ENCODE results near the gene SCFD2. TPM values are rescaled to one million over a fixed set of nuclear protein-coding genes. Genes with fewer than 3 reads are reported as not detected.
A peak's percentile ranks its signal among the peaks of the same experiment; 100 is the strongest.

SCFD2 gene
- total and polyA plus RNA-seq, 10 of the 15 experiments (the other 5 are each of a cell fraction or from before 2014, with no cell fraction given): 4.8 to 37.6 (median 24.9) TPM

- no peak for TF ChIP-seq HSF1 (IDR thresholded peaks at IDR 0.05; ENCODE audit: low read depth, low read length)
- TF ChIP-seq, protein P1, sequence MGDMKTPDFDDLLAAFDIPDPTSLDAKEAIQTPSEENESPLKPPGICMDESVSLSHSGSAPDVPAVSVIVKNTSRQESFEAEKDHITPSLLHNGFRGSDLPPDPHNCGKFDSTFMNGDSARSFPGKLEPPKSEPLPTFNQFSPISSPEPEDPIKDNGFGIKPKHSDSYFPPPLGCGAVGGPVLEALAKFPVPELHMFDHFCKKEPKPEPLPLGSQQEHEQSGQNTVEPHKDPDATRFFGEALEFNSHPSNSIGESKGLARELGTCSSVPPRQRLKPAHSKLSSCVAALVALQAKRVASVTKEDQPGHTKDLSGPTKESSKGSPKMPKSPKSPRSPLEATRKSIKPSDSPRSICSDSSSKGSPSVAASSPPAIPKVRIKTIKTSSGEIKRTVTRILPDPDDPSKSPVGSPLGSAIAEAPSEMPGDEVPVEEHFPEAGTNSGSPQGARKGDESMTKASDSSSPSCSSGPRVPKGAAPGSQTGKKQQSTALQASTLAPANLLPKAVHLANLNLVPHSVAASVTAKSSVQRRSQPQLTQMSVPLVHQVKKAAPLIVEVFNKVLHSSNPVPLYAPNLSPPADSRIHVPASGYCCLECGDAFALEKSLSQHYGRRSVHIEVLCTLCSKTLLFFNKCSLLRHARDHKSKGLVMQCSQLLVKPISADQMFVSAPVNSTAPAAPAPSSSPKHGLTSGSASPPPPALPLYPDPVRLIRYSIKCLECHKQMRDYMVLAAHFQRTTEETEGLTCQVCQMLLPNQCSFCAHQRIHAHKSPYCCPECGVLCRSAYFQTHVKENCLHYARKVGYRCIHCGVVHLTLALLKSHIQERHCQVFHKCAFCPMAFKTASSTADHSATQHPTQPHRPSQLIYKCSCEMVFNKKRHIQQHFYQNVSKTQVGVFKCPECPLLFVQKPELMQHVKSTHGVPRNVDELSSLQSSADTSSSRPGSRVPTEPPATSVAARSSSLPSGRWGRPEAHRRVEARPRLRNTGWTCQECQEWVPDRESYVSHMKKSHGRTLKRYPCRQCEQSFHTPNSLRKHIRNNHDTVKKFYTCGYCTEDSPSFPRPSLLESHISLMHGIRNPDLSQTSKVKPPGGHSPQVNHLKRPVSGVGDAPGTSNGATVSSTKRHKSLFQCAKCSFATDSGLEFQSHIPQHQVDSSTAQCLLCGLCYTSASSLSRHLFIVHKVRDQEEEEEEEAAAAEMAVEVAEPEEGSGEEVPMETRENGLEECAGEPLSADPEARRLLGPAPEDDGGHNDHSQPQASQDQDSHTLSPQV (IDR thresholded peaks at IDR 0.05): no peak
Observed at GRCh38 chr4:53313510-53313909, 52.4 kb downstream of the SCFD2 start (continued).

DNA sequence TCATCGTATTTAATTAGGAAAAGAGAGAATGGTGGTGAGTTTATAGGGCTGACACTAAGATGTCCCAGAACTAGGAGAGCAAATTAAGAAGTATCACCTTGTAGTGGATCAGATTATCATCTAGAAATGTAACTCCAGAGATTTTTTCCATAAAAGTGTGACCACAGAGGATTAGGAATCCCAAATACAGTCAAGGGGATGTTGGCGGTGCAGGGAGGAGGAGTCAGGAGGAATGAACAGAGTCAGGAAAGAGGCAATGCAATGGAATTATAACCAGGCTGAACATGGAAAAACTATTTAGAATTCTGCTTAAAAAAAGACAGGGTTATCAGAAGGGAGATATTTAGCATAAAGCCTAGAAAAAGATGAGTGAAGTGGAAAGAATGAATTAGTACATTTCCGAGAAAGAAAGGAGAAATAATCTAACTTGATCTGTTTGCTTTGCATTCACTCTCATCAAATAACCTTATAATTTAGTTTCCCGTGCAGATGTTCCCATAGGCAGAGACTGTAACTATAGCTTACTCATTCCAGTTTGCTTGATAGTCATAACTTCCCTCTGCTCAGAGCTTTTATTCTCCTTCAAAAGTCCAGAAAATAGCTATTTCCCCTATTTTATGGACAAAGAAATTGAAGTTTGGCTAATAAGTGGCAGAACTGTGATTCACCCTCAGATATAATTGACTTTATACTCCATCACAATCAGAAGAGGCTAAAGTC, 56.4 kb downstream of the SCFD2 start:
- TF ChIP-seq, protein P2, sequence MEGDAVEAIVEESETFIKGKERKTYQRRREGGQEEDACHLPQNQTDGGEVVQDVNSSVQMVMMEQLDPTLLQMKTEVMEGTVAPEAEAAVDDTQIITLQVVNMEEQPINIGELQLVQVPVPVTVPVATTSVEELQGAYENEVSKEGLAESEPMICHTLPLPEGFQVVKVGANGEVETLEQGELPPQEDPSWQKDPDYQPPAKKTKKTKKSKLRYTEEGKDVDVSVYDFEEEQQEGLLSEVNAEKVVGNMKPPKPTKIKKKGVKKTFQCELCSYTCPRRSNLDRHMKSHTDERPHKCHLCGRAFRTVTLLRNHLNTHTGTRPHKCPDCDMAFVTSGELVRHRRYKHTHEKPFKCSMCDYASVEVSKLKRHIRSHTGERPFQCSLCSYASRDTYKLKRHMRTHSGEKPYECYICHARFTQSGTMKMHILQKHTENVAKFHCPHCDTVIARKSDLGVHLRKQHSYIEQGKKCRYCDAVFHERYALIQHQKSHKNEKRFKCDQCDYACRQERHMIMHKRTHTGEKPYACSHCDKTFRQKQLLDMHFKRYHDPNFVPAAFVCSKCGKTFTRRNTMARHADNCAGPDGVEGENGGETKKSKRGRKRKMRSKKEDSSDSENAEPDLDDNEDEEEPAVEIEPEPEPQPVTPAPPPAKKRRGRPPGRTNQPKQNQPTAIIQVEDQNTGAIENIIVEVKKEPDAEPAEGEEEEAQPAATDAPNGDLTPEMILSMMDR (IDR thresholded peaks at IDR 0.05 in 2 of 3, conservative IDR thresholded peaks at IDR 0.05 in 1 of 3; ENCODE audit: control insufficient read depth in 2 of 3, extremely low read depth in 1 of 3, insufficient read depth in 1 of 3, low read depth in 3 of 3, low read length in 3 of 3): no peak
- TF ChIP-seq STAT1 (conservative IDR thresholded peaks at IDR 0.05) (no peak), JUNB (IDR thresholded peaks at IDR 0.05) (0 out of 2 replicates have a peak, but pooled peaks have one; percentile 23), CBX3 (IDR thresholded peaks at IDR 0.05; ENCODE audit: borderline replicate concordance, low read depth) (no peak)
- no peaks in the 10 kb centered on the region; the same call in 1 of the 2 replicates for H3K79me2 ChIP-seq (ENCODE audit: control insufficient read depth, insufficient read depth, low read length)
- ATAC-seq (0 out of 3 replicates have a peak, but pooled peaks have one; percentile 22), DNase-seq (ENCODE audit: low read depth, low spot score) (no peak), FAIRE-seq (no peak)
- intact Hi-C loops (cut with micrococcal nuclease; ENCODE audit: unreplicated experiment) (no loop called here), in situ Hi-C loops (cut with MboI) (no loop called here)
- no peak overlapping the region; the same call in 1 of the 2 replicates for H2AFZ ChIP-seq (ENCODE audit: control insufficient read depth, low read depth, low read length)
- no peak overlapping the region for H3K4me2 ChIP-seq (ENCODE audit: control insufficient read depth, insufficient read depth)
- POLR2A ChIA-PET: interaction anchor here (0.6 kb wide), 1 partner anchor 333 kb away, joined by 5 read pairs; no protein-coding TSS in a partner anchor
- BruUV-seq (replicated peaks): no TSS peak
- H4K20me1 ChIP-seq (ENCODE audit: control insufficient read depth, insufficient read depth): no peaks in the 10 kb centered on the region
- H3K27ac ChIP-seq (ENCODE audit: control insufficient read depth, insufficient read depth): peak overlapping the region; percentile 11; the same call in 1 of the 2 replicates
- H3K27me3 ChIP-seq (replicated peaks in 1 of 2; ENCODE audit: control insufficient read depth in 2 of 2, insufficient read depth in 2 of 2, low read length in 1 of 2): no peaks in the 10 kb centered on the region
- RAD21 ChIA-PET (ENCODE audit: unreplicated experiment): interaction anchor here (1.4 kb wide), 1 partner anchor 396 kb away, joined by 3 read pairs; no protein-coding TSS in a partner anchor
- WGBS (ENCODE audit: insufficient coverage, insufficient replicate concordance, low lambda C conversion rate, missing lambda C conversion rate): 98% methylated on average over 4 of the region's 4 CpGs
- CTCF ChIA-PET: interaction anchor here (1.2 kb wide), 1 partner anchor 14 kb away, joined by 4 read pairs; no protein-coding TSS in a partner anchor
- H3K9ac ChIP-seq (ENCODE audit: control insufficient read depth, insufficient read depth, low read length): no peak overlapping the region
- peaks cover 2 to 10% of the 10 kb centered on the region in 2 experiments; a peak in 3 of 4 replicates for H3K36me3 ChIP-seq (ENCODE audit: control insufficient read depth in 2 of 2, insufficient read depth in 2 of 2, low read length in 1 of 2)
- SMC1A ChIA-PET (ENCODE audit: uncharacterized antibody, unreplicated experiment): no interaction called here
- H3K4me3 ChIP-seq: no peak overlapping the region
- H3K9me3 ChIP-seq (replicated peaks; ENCODE audit: control insufficient read depth, insufficient read depth, low read length): no peaks in the 10 kb centered on the region; the same call in 1 of the 3 replicates
- peaks cover 11% of the 10 kb centered on the region for H3K4me1 ChIP-seq (ENCODE audit: control insufficient read depth, insufficient read depth, low read length)
